Motor neuron (in vitro differentiated cells): ENCODE data around the gene ZMIZ2. TPM values are rescaled to one million over a fixed set of nuclear protein-coding genes. Genes with fewer than 3 reads are reported as not detected.
"Not testable (repeated sequence)": the region's sequence is repeated elsewhere in the genome, so short reads cannot be mapped to it uniquely, and the experiment has no call there.

Source experiments
- ATAC-seq, 8 experiments: fragments of 200-7000 bp; cut with Tn5 transposase; replicated peaks in 6 of 8; 2 replicates each; pipeline ENCODE4 v1.8.0; 2021; ENCODE audit warnings: mild to moderate bottlenecking in 8 of 8, moderate library complexity in 8 of 8
- H3K27ac ChIP-seq, 2 donors: fragments of 250-450 bp; sonication (Bioruptor Pico); 2 replicates each; pipeline ENCODE4 v1.9.0; 2021; ENCODE audit warnings: antibody characterized with exemption in 2 of 2, mild to moderate bottlenecking in 2 of 2, moderate library complexity in 1 of 2
- H3K4me1 ChIP-seq, 2 donors: fragments of 250-450 bp; sonication (Bioruptor Pico); replicated peaks in 1 of 2; 2 replicates each; pipeline ENCODE4 v1.6.1; 2021; ENCODE audit warnings: antibody characterized with exemption in 2 of 2, mild to moderate bottlenecking in 2 of 2, moderate library complexity in 1 of 2
- H3K4me3 ChIP-seq, 5 donors: fragments of 250-450 bp; sonication (Bioruptor Pico); 2 replicates each; pipeline ENCODE4 v1.9.0; 2021; ENCODE audit warnings: antibody characterized with exemption in 5 of 5, mild to moderate bottlenecking in 5 of 5, moderate library complexity in 4 of 5
- WGBS, 10 experiments: fragments of 450-650 bp; shearing (Covaris generic); methylation state at CpG; one replicate each; pipeline ENCODE4 v1.0.0; 2022; 5-methylcytosine and 5-hydroxymethylcytosine counted together
- in situ Hi-C, 9 experiments: fragments of 400-800 bp; cut with MboI; loops; one replicate each; pipeline ENCODE4 v1.15.0; 2021; ENCODE audit warnings: low sequenced_read_pairs in 9 of 9, low pct_unique_long_range_greater_than_20kb in 2 of 9; ENCODE audit not compliant: unreplicated experiment in 9 of 9
- total RNA-seq, 8 experiments: library from RNA; unstranded; fragments of 300-600 nt; gene quantifications; 2 replicates each; pipeline versions ENCODE4 v1.2.3 to v1.2.4, GENCODE V29; 2022

Gene ZMIZ2
- total RNA-seq, 8 experiments from 2014 or later: 11.6 to 69.4 (median 22.0) TPM

- Histone ChIP-seq H3K27ac (no peak overlapping the region), H3K4me1 (no peaks in the 10 kb centered on the region), H3K4me3 (no peak overlapping the region)
- in situ Hi-C loops: loop anchor here in 1 of 9 experiments (25.0 kb wide), 1 partner anchor 185 kb away; the partner anchor contains the start of gene TMED4
- no peak for ATAC-seq
- 0 to 100% (median 44%) methylated on average over 1 to 6 of the region's 6 CpGs; no CpG with 5 or more reads in 3 of the 10 experiments for WGBS, 10 experiments
Observed at GRCh38 chr7:44772440-44772839, 23.8 kb downstream of the ZMIZ2 start.

GRCh38 chr7:44772867-44773266 lies 24.2 kb downstream of the ZMIZ2 start:
- WGBS, 10 experiments: 69 to 88% (median 80%) methylated on average over 1 to 10 of the region's 10 CpGs; no CpG with 5 or more reads in 5 of the 10 experiments

GRCh38 chr7:44774486-44774885 lies 25.8 kb downstream of the ZMIZ2 start:
- 40 to 100% (median 60%) methylated on average over 1 to 3 of the region's 3 CpGs; no CpG with 5 or more reads in 3 of the 10 experiments for WGBS, 10 experiments
- not testable (repeated sequence) for ATAC-seq
- in situ Hi-C loops: loop anchor here in 1 of 9 experiments (25.0 kb wide), 1 partner anchor 187 kb away; the partner anchor contains the start of gene TMED4

More at GRCh38 chr7:44772867-44773266, 24.2 kb downstream of the ZMIZ2 start:
- Histone ChIP-seq H3K27ac (no peak overlapping the region), H3K4me1 (no peaks in the 10 kb centered on the region), H3K4me3 (no peak overlapping the region)
- no peak for ATAC-seq
- in situ Hi-C loops: loop anchor here in 1 of 9 experiments (25.0 kb wide), 1 partner anchor 186 kb away; the partner anchor contains the start of gene TMED4

GRCh38 chr7:44775383-44776107 lies 26.9 kb downstream of the ZMIZ2 start:
- WGBS, 10 experiments: 75 to 100% (median 93%) methylated on average over 1 to 4 of the region's 6 CpGs; no CpG with 5 or more reads in 1 of the 10 experiments
- ATAC-seq: no peak
- H3K4me1 ChIP-seq: no peaks in the 10 kb centered on the region
- no peak overlapping the region for H3K4me3 ChIP-seq
- no peak overlapping the region for H3K27ac ChIP-seq
- in situ Hi-C loops: no loop called here

More at GRCh38 chr7:44774486-44774885, 25.8 kb downstream of the ZMIZ2 start:
- H3K4me3 ChIP-seq, H3K4me1 ChIP-seq, H3K27ac ChIP-seq: not testable (repeated sequence)

- WGBS, 10 experiments: 60 to 100% (median 82%) methylated on average over 1 to 3 of the region's 3 CpGs; no CpG with 5 or more reads in 4 of the 10 experiments
- in situ Hi-C loops: no loop called here
- no peak overlapping the region for H3K4me3 ChIP-seq
- no peak for ATAC-seq
- no peaks in the 10 kb centered on the region for H3K4me1 ChIP-seq
- H3K27ac ChIP-seq: no peak overlapping the region
Observed at GRCh38 chr7:44776211-44776610, 27.6 kb downstream of the ZMIZ2 start.

GRCh38 chr7:44782460-44782859 lies 33.8 kb downstream of the ZMIZ2 start:
- WGBS, 10 experiments: 80 to 100% methylated on average over 1 of the region's 1 CpG; no CpG with 5 or more reads in 8 of the 10 experiments
- no peak for ATAC-seq
- H3K4me3 ChIP-seq: no peak overlapping the region
- H3K4me1 ChIP-seq: no peaks in the 10 kb centered on the region
- in situ Hi-C loops: no loop called here
- H3K27ac ChIP-seq: no peak overlapping the region

GRCh38 chr7:44783407-44783806 lies 34.8 kb downstream of the ZMIZ2 start:
- no peak for ATAC-seq
- H3K27ac ChIP-seq: no peak overlapping the region
- no peak overlapping the region for H3K4me3 ChIP-seq
- no peaks in the 10 kb centered on the region for H3K4me1 ChIP-seq
- in situ Hi-C loops: no loop called here

- no peak for ATAC-seq
Observed at GRCh38 chr7:44784364-44784763, 35.7 kb downstream of the ZMIZ2 start.

DNA sequence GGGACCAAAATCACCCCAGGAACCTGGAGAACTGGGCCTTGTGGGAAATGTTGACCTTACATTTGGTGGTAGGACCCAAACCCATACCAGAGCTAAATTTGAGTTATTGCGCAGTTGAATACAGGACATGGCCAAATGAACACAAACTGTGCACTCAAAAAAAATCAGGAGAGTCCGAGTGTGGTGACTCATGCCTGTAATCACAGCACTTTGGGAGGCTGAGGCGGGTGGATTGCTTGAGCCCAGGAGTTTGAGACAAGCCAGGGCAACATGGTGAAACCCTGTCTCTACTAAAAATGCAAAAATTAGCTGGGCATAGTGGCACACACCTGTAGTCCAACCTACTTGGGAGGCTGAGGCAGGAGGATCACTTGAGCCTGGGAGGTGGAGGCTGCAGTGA lies 36.6 kb downstream of the ZMIZ2 start:
- in situ Hi-C loops, H3K4me1 ChIP-seq, H3K27ac ChIP-seq, ATAC-seq, H3K4me3 ChIP-seq: not testable (repeated sequence)
- 60 to 100% (median 85%) methylated on average over 1 to 3 of the region's 3 CpGs; no CpG with 5 or more reads in 4 of the 10 experiments for WGBS, 10 experiments

More at GRCh38 chr7:44784364-44784763, 35.7 kb downstream of the ZMIZ2 start:
- no peak overlapping the region for H3K27ac ChIP-seq
- in situ Hi-C loops: no loop called here
- no peaks in the 10 kb centered on the region for H3K4me1 ChIP-seq
- no peak overlapping the region for H3K4me3 ChIP-seq
- WGBS, 10 experiments: 50 to 80% (median 60%) methylated on average over 1 of the region's 1 CpG; no CpG with 5 or more reads in 7 of the 10 experiments

DNA sequence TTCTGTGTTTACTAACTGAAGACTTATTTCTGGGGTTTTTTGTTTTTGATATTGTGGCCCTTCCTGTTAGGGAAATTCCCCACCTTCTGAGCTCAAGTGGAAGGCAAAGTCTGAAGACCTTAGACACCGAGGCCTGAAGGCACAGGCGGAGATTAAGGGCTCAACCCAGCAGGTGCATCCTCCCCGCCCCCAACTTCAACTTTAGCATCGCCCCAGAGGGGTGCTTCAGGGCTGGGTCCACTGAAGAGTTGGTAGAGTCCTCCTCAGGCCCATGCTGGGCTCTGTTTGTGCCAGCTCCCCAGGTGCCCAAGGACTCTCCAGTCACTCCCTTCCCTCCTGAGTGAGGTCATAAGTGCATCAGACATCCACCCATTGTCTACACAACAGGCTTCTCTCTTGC lies 38.4 kb downstream of the ZMIZ2 start:
- Histone ChIP-seq H3K4me3 (no peak overlapping the region), H3K4me1 (no peaks in the 10 kb centered on the region), H3K27ac (no peak overlapping the region)
- 20 to 92% (median 80%) methylated on average over 1 to 3 of the region's 4 CpGs; no CpG with 5 or more reads in 6 of the 10 experiments for WGBS, 10 experiments
- in situ Hi-C loops: no loop called here
- no peak for ATAC-seq

DNA sequence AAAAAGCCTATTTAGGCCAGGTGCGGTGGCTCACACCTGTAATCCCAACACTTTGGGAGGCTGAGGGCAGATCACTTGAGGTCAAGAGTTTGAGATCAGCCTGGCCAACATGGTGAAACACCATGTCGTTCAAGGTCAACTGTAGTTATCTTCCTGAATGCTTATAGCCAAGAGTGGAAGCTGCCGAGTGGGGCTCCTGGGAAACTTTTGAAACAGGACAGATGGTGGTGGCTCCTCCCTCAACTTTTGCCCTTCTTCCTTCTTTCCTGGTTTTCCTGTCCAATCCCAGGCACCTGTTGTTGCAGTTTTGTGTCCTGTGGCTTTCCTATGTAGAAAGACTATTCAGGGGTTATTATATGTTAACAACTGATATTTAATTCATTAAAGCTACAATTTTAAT lies 39.1 kb downstream of the ZMIZ2 start:
- H3K4me1 ChIP-seq: no peaks in the 10 kb centered on the region
- WGBS, 10 experiments: 67 to 100% (median 81%) methylated on average over 1 to 3 of the region's 3 CpGs; no CpG with 5 or more reads in 2 of the 10 experiments
- no peak overlapping the region for H3K27ac ChIP-seq
- no peak overlapping the region for H3K4me3 ChIP-seq
- in situ Hi-C loops: no loop called here
- ATAC-seq: no peak

- no peak for ATAC-seq
- no peak overlapping the region for H3K27ac ChIP-seq
- H3K4me1 ChIP-seq: no peaks in the 10 kb centered on the region
- H3K4me3 ChIP-seq: no peak overlapping the region
- 39 to 83% (median 70%) methylated on average over 2 to 5 of the region's 5 CpGs; no CpG with 5 or more reads in 2 of the 10 experiments for WGBS, 10 experiments
- in situ Hi-C loops: no loop called here
Observed at GRCh38 chr7:44789990-44790389, 41.3 kb downstream of the ZMIZ2 start.

GRCh38 chr7:44791278-44792219 lies 42.9 kb downstream of the ZMIZ2 start:
- Histone ChIP-seq H3K4me3 (no peak overlapping the region), H3K4me1 (no peaks in the 10 kb centered on the region), H3K27ac (no peak overlapping the region)
- in situ Hi-C loops: no loop called here
- ATAC-seq: no peak
- WGBS, 10 experiments: 62 to 94% (median 80%) methylated on average over 1 to 8 of the region's 8 CpGs; no CpG with 5 or more reads in 2 of the 10 experiments
